HepG2 (cell line): ENCODE data around the gene TULP4. TPM values are rescaled to one million over a fixed set of nuclear protein-coding genes. Genes with fewer than 3 reads are reported as not detected.
A peak's percentile ranks its signal among the peaks of the same experiment; 100 is the strongest.

Experiments used
- ATF6 ChIP-seq: sonication (generic); formaldehyde crosslinking; conservative IDR thresholded peaks from 2 replicates; pipeline ENCODE4 v1.4.0; 2020; ENCODE audit warnings: missing genetic modification reagents
- HIVEP1 ChIP-seq: sonication (generic); formaldehyde crosslinking; IDR thresholded peaks from 2 replicates; pipeline ENCODE4 v1.4.0; 2020; ENCODE audit warnings: mild to moderate bottlenecking, missing genetic modification reagents
- KDM5A ChIP-seq: fragments of 200-600 bp; sonication (generic); IDR thresholded peaks from 2 replicates; pipeline ENCODE4 v1.7.0; 2018; ENCODE audit warnings: antibody characterized with exemption, mild to moderate bottlenecking, low read length, borderline replicate concordance
- MYC ChIP-seq: sonication (generic); formaldehyde crosslinking; IDR thresholded peaks from 2 replicates; pipeline ENCODE4 v1.9.0; 2021; ENCODE audit warnings: missing genetic modification reagents, borderline replicate concordance
- NCOA2 ChIP-seq: sonication (generic); formaldehyde crosslinking; IDR thresholded peaks from 2 replicates; pipeline ENCODE4 v1.8.0; 2022; ENCODE audit warnings: inconsistent platforms
- NFAT5 ChIP-seq: sonication (generic); formaldehyde crosslinking; IDR thresholded peaks from 2 replicates; pipeline ENCODE4 v1.4.0; 2020; ENCODE audit warnings: missing genetic modification reagents
- POLR2A ChIP-seq, 2 experiments: IDR thresholded peaks; 2 replicates each; pipeline ENCODE4 v1.6.1; 2011; ENCODE audit warnings: low read depth in 2 of 2, low read length in 2 of 2, mild to moderate bottlenecking in 1 of 2, moderate library complexity in 1 of 2; ENCODE audit not compliant: insufficient read depth in 1 of 2
- RAD51 ChIP-seq: fragments of 450-650 bp; IDR thresholded peaks from 2 replicates; pipeline ENCODE4 v1.6.1; 2016; ENCODE audit warnings: borderline replicate concordance
- SMYD3 ChIP-seq: sonication (generic); formaldehyde crosslinking; IDR thresholded peaks from 2 replicates; pipeline ENCODE4 v1.8.1; 2023; ENCODE audit warnings: mild to moderate bottlenecking, missing genetic modification reagents
- SNAPC4 ChIP-seq: sonication (generic); formaldehyde crosslinking; IDR thresholded peaks from 2 replicates; pipeline ENCODE4 v1.4.0; 2020; ENCODE audit warnings: mild to moderate bottlenecking, missing genetic modification reagents
- U2AF2 ChIP-seq: fragments of 200-400 bp; formaldehyde crosslinking; IDR thresholded peaks from 2 replicates; pipeline ENCODE4 v1.6.1; 2017; ENCODE audit warnings: low read depth, mild to moderate bottlenecking, low read length
- ZBTB46 ChIP-seq: sonication (generic); formaldehyde crosslinking; IDR thresholded peaks from 2 replicates; pipeline ENCODE4 v1.4.0; 2020; ENCODE audit warnings: mild to moderate bottlenecking, missing genetic modification reagents, borderline replicate concordance
- ZNF234 ChIP-seq: sonication (generic); formaldehyde crosslinking; conservative IDR thresholded peaks from 2 replicates; pipeline ENCODE4 v1.5.1; 2020; ENCODE audit warnings: mild to moderate bottlenecking, missing genetic modification reagents
- polyA plus RNA-seq, 8 experiments: library from polyadenylated mRNA; depleted of rRNA in 3 of 8; stranded (reverse) in 7 of 8; unstranded in 1 of 8; fragments of >200 nt; fragmentation: Illumina TruSeq in 4 of 8; extraction: Trizol in 4 of 8; gene quantifications; 2 replicates each; pipeline versions ENCODE4 v1.2.1 to v1.2.3, GENCODE V29; 2011 to 2016; ENCODE audit warnings: low read depth in 4 of 8, missing spikeins in 1 of 8, mixed read lengths in 1 of 8; ENCODE audit not compliant: insufficient read depth in 1 of 8
- total RNA-seq, 5 experiments: library from RNA; depleted of rRNA; stranded (reverse); fragments of >200 nt; fragmentation: Illumina TruSeq; extraction: Trizol; gene quantifications; 2 replicates each; pipeline ENCODE4 v1.2.3, GENCODE V29; 2016; ENCODE audit warnings: low read depth in 1 of 5

Gene TULP4
- total and polyA plus RNA-seq, 2 of the 13 experiments (the other 11 are each of a cell fraction or from before 2014, with no cell fraction given), result 21.1 to 122 TPM

GRCh38 chr6:158545043-158545966, 233.0 kb downstream of the TULP4 start (continued):
- TF ChIP-seq NFAT5 (CRISPR knock-in tag) (peak; percentile 66; the same call in 1 of the 2 replicates), ZNF234 (CRISPR knock-in tag) (no peak), ZBTB46 (CRISPR knock-in tag) (peak; percentile 75; the same call in 1 of the 2 replicates), RAD51 (0 out of 2 replicates have a peak, but pooled peaks have one; percentile 3), SMYD3 (CRISPR knock-in tag) (no peak; the same call in 1 of the 2 replicates), ATF6 (CRISPR knock-in tag) (0 out of 2 replicates have a peak, but pooled peaks have one; percentile 54), POLR2A (IDR thresholded peaks at IDR 0.05; ENCODE audit: insufficient read depth in 1 of 2, low read depth in 2 of 2, low read length in 2 of 2) (peak in 1 of 2 experiments; percentile 39; a peak in 1 of 4 replicates), HIVEP1 (CRISPR knock-in tag) (peak; percentile 65), MYC (CRISPR knock-in tag) (peak; percentile 85; the same call in 1 of the 2 replicates), NCOA2 (CRISPR knock-in tag) (peak; percentile 95), KDM5A (no peak), SNAPC4 (CRISPR knock-in tag) (0 out of 2 replicates have a peak, but pooled peaks have one; percentile 12), U2AF2 (no peak)
